ENCODE results near the gene FOXK2. TPM values are rescaled to one million over a fixed set of nuclear protein-coding genes. Genes with fewer than 3 reads are reported as not detected.
"Not testable (repeated sequence)": the region's sequence is repeated elsewhere in the genome, so short reads cannot be mapped to it uniquely, and the experiment has no call there.

FOXK2 gene
- total RNA-seq, 3 donors from 2014 or later: 25.0 to 48.6 (median 36.7) TPM

GRCh38 chr17:82553210-82553930 is 33.8 kb downstream of the FOXK2 start:
- Histone ChIP-seq H3K36me3 (no peaks in the 10 kb centered on the region), H3K27ac (peak overlapping the region; percentile 65 to 77), H3K27me3 (no peaks in the 10 kb centered on the region), H3K9me3 (no peaks in the 10 kb centered on the region), H3K4me1 (peaks cover 0 to 14% of the 10 kb centered on the region in 2 donors), H3K4me3 (no peak overlapping the region)
- intact Hi-C loops (cut with DNase I; ENCODE audit: low total_unique reads): no loop called here
- DNase-seq (ENCODE audit: low spot score in 2 of 2): no peak
- TF ChIP-seq POLR2AphosphoS5 (IDR thresholded peaks at IDR 0.05) (no peak), POLR2A (IDR thresholded peaks at IDR 0.05) (no peak), CTCF (IDR thresholded peaks at IDR 0.05) (no peak)

- intact Hi-C loops (cut with DNase I; ENCODE audit: low total_unique reads); H3K4me1 ChIP-seq; H3K36me3 ChIP-seq; DNase-seq (ENCODE audit: low spot score in 2 of 2); H3K27ac ChIP-seq; H3K4me3 ChIP-seq; H3K9me3 ChIP-seq; H3K27me3 ChIP-seq: not testable (repeated sequence)
Observed at GRCh38 chr17:82557510-82557909, 38.0 kb downstream of the FOXK2 start.

GRCh38 chr17:82559566-82560251 is 40.2 kb downstream of the FOXK2 start:
- Histone ChIP-seq H3K9me3 (no peaks in the 10 kb centered on the region), H3K4me1 (no peaks in the 10 kb centered on the region), H3K27ac (no peak overlapping the region), H3K27me3 (no peaks in the 10 kb centered on the region), H3K36me3 (no peaks in the 10 kb centered on the region), H3K4me3 (no peak overlapping the region)
- intact Hi-C loops (cut with DNase I; ENCODE audit: low total_unique reads): no loop called here
- DNase-seq (ENCODE audit: low spot score in 2 of 2): no peak
- TF ChIP-seq POLR2A (IDR thresholded peaks at IDR 0.05) (no peak), POLR2AphosphoS5 (IDR thresholded peaks at IDR 0.05) (no peak), CTCF (IDR thresholded peaks at IDR 0.05) (no peak)

GRCh38 chr17:82560252-82560642 is 40.7 kb downstream of the FOXK2 start:
- Histone ChIP-seq H3K9me3 (no peaks in the 10 kb centered on the region), H3K36me3 (no peaks in the 10 kb centered on the region), H3K4me3 (no peak overlapping the region), H3K4me1 (no peaks in the 10 kb centered on the region), H3K27ac (no peak overlapping the region), H3K27me3 (no peaks in the 10 kb centered on the region)
- TF ChIP-seq CTCF (IDR thresholded peaks at IDR 0.05) (no peak), POLR2AphosphoS5 (IDR thresholded peaks at IDR 0.05) (no peak), POLR2A (IDR thresholded peaks at IDR 0.05) (no peak)
- DNase-seq (ENCODE audit: low spot score in 2 of 2): no peak
- intact Hi-C loops (cut with DNase I; ENCODE audit: low total_unique reads): no loop called here

- Histone ChIP-seq H3K36me3 (no peaks in the 10 kb centered on the region), H3K9me3 (no peaks in the 10 kb centered on the region), H3K4me3 (no peak overlapping the region), H3K27me3 (no peaks in the 10 kb centered on the region), H3K27ac (no peak overlapping the region), H3K4me1 (no peaks in the 10 kb centered on the region)
- intact Hi-C loops (cut with DNase I; ENCODE audit: low total_unique reads): no loop called here
- TF ChIP-seq CTCF (IDR thresholded peaks at IDR 0.05) (no peak), POLR2AphosphoS5 (IDR thresholded peaks at IDR 0.05) (no peak), POLR2A (IDR thresholded peaks at IDR 0.05) (no peak)
- DNase-seq (ENCODE audit: low spot score in 2 of 2): no peak
Observed at GRCh38 chr17:82560802-82561428, 41.4 kb downstream of the FOXK2 start.

All from breast epithelium (tissue), 4 donors.